Retina (tissue), 1 donor: Measurements from ENCODE around the gene DPP4.

Experiments used
- DNase-seq: peaks from one replicate; pipeline ENCODE4 v3.0.0-alpha.2; 2016

DPP4 gene

DNA sequence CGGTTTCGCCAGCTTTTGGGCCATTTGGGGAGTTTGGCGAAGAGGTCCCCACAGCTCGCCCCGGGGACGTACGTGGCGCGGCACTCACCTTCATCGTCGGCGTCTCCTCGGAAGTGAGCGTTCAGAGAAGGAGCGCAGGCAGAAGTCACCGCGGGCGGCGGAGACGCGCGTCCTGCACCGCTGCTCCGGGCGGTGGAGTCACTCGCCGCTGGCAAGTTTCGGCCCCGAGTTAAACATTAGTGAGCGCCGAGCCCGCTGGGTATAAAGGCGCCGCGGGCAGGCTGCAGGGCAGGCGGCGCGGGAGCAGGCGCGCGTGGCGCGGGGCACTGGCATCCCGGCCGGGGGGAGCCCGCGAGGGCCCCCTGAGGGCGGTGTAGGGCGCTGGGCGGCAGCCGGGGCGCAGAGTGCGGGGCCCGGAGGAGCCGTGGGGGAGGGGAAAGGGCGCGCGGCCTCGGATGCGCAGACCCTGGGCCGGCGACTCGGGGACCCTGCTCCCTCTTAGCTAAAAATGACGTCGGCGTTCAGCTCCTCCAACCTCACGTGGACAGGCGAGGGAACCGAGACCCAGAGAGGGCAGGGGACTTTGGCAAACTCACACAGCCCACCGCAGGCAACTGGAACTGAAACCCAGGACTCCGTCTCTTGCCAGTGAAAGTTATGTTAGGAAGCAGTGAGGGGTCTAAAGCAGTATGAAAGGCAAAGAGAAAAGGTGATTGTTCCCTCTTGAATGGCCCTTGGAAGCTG is at the start of gene DPP4:
TSS of gene DPP4 (minus strand) at position 328 of the 744 bp plus-strand sequence. CDS start at position 94, 234 bp downstream.
- peak; percentile 64 for DNase-seq

DNA sequence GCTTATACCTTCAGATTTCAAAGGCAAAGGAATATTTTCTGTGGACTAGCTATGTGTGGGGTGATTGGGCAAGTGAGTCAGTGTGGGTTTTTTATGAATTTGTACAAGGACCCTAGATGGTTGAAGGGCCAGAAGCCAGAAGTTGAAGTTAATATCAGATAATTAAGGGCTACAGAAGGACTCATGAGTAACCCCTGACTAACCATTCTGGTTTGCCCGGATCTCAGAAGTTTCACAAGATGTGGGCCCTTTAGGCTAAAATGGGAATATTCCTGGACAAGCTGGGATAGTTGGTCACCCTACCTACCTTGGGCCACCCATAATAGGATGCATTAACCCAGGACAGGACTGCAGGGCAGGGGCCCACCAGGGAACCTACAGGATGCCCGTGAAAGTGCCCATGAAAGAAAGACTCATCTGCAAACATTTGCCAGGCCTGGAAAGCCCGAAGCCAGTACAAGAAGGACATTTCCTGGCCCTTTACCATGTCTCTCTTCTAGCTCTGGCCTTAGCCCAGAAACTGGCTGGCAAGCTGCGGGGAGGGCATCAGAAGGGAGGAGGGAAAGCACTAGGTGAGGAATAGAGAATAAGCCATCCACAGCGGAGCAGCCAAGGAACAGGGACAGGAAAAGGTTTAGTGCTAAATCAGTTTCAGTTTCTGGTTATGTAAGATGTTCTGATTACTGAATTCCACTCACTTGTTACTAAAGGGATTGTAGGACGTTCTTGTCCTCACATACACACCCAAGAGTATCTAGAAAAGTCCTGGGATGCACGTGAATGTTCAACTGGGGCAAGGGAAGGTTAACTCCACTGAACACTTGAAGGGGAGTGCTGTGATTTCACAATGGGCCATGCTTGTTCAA is 44.4 kb upstream of the DPP4 start:
- DNase-seq = no peak

DNA sequence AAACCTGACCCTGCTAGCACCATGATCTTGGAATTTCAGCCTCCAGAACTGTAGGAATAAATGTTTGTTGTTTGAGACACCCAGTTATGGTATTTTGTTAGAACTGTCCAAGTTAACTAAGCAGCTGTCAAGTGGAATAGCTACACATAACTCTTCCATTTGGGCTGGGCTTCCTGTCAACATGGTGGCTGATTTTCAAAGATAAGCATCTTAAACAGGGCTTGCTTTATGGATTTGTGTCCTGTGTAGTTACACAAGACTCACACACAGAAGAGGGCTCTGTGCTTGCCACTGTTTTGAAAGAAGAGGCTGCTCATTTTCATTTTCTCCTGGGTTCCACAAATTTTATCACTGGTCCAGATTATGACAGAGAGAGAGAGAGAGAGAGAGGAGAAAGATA is 42.3 kb upstream of the DPP4 start:
- no peak for DNase-seq

DNA sequence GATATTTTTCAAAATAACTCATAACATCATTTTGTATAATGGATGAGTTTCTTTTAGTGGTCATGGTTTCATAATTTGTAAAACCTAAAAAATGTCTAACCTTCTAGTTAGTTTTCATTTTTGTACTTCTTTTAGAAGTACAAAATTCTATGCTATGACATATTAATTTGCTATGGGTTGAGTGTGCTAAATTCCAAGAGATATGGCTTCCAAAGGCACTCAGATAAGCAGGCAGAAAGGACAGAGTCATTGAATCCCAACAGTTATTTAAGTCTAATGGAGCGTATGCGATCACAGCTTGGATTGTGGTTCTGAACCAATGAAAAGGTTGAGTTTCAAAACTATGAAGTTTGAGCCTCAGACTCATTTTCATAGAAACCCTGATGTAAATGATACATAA is 41.1 kb upstream of the DPP4 start:
- no peak for DNase-seq

DNA sequence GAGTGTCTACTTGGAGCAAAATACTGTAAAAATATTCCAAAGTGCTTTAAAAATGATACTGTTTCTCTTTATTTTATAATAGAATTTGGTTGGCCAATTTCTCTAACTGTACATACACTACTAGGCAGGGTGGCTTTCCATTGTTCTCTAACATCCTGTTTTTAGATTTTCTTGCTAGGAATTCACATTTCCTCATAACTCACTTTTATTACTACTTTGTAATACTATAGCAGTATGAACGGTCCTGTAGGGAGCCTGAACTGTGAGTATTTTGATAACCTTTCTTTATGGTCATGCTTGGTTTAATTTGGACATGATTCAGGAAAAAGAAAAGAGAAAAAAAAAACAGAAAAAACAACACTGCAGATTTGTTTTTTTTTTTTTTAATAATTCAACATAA is 40.3 kb upstream of the DPP4 start:
- DNase-seq = no peak

DNA sequence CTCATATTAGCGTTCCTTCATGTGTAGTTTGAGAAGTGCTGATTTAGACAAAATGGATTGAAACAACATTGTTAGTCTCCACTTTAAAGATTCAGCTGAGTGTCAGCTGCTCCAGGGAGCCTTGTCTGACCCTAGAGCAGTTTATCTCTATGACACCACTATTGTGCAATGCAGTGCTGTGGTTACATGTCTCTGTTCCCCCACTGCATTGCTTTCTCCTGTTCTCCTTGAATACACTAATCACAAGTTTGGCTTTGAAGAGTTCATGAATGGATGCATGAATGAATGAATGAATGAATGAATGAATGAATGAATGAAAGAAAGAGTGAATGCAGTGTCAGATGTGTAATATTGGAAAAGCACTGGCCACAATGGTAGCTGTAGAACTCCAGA is 39.8 kb upstream of the DPP4 start:
- DNase-seq = no peak

DNA sequence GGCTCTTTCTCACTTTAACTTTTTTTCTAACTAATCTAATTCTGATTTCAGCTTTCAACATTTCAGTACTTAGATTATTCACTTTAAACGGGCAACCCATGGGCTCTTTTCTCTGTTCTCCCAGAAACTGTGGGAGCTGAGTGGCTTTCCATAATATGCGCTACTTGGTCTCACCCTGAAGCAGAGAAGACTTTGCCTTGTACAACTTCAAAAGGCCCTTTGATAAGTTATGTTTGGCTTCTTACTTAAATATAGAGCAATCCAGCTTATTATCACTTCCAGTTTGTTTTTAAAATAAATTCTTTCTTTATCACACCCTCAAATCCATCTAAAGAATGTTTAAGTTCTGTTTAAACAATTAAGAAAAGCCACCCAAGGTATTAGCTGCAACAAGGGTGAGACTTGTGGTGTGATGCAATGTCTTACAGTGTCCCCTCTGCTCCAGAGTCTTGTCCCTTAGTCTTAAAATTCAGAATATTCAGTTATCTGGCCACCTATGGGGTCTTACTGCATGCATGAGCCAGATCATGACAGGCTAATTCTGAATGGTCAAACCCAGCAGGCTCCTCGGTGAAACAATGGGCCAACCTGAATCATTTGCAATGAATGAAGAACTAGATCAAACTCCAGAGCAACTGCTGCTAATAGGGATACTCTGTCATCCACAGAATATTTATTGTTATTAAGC is 39.2 kb upstream of the DPP4 start:
- DNase-seq = no peak

DNA sequence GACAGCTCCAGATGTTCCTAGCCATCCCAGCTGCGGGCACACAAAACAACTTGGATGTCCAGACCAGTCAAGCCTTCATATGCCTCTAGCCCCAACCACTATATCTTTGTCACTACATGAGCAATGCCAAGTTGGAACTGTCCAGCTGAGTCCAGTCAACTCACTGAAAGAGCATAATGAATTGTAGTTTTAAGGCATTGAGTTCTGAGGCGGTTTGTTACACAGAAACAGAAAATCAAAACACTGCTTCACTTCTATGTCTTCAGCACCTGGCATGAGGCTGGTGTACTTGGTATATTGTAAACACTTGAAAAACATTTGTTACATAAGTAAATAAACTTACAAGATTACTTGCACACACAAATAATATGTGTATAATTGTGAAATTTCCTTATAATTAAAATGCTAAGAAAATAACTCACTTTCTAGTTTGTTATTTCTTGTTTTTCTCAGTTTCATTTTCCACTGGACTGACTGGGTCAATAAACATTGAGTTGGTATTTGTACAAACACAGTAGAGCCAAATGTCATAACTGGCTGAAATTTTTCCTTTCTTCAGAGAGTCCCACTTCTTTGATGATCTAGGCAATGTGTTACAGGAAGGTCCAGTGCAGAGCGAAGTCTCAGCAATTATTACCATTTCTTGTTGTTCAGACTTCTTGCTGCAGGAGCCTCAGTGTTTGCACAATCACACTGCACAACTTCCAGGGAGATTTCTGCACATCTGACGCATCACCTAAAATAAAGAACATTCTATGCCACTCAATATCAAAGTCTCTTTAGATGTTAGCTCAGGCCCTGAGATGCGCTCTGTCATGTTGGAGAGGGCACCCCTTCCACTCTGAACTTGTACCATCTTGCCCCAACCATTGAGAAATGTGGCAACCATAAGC is 38.2 kb upstream of the DPP4 start:
- DNase-seq = no peak

DNA sequence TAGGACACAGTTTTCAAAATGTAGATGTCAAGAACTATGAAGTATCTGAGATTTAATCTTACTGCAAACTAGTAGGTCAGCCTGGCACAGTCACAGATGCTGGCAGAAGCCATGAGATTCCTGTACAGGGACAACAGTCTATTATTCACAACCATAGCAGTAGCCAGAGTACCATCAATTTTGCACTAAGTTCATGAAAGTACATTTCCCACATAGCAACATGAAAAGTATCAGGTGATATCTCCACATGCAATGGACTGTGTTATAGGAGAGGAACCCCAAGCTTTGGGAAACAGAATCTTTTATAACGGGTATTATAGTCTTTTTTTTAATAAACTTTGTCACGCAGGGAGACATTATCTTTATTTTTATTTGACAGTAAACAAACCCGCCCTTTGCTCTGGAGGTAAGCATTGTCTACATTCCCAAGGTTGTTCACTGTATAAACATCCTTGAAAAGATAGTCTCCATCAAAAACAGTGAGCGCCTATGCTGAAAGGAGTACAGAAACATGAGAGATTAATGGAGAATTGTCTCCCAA is 33.4 kb upstream of the DPP4 start:
- DNase-seq = no peak

DNA sequence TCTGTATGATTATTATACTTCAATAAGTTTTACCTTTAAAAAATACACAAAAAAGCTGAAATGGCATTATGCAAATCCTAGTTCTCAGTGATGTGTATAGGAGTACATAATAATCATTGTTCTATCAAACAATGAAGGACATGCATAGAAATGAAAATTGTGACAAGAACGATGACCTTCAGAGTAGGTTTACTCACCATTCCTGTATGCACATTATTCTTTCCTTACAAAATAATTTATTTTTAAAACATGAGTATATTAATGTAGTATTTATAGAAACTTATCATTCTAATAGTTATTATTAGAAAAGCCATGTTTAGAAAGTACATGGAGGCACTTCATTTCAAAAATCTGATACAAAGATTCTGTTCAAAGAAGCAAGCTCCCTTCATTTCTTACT is 32.7 kb upstream of the DPP4 start:
- no peak for DNase-seq

DNA sequence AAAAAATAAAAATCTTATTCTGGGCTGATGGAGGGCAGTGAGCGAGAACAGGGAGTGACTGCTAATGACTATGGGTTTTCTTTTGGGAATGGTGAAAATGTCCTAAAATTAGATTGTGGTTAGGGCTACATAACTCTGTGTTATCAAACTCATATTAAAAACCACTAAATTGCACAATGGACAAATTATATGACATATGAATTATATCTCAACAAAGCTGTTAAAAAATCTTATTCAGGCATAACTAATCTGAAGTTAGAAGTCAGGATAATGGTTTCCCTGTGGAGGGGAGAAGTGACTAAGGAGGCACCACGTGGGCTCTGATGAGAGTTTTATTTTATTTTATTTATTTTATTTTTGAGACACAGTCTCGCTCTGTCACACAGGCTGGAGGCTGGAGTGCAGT is 32.1 kb upstream of the DPP4 start:
- DNase-seq = no peak

DNA sequence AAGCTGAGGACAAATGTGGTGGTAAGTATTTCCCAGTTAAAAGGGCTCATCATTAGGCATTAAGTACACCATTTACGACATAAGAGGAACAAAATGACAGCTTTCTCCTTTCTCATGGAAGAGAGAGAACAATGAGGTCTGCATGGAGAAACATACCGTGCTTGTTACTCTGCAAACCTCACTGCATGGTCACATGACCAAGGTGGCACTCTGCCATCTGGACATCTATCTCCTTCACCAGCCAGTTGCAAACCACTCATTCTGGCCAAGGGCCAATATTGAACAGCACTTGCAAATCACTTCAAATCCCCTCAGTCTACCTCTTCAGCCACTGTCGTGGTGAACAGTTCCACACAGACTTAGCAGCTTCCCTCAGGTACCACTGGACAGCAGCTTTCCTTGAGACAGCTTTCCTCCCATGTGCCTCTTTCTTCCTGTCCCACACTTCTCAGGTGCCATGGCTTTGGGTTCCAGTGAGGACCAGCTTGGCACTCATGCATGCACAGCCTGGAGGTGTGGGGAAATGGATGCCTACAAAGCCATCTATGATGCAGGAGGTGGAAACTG is 29.5 kb upstream of the DPP4 start:
- DNase-seq = no peak

DNA sequence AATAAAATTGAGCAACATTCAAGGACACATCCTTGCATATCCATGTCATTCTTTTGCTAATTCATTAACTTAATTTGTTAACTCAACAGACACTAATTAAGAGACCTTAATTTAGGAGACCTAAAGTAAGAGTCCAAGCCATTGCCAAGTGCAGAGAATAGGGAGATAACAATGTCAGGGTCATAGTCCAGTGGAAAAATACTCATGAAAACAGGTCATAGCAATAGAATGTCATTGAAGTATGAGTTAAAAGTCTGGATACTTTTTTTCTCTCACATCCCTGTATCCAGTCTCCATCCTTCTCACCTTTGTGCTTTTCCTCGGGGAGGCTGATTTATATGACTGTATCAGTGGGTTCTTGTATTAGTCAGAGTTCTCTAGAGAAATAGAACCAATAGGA is 26.6 kb upstream of the DPP4 start:
- no peak for DNase-seq

DNA sequence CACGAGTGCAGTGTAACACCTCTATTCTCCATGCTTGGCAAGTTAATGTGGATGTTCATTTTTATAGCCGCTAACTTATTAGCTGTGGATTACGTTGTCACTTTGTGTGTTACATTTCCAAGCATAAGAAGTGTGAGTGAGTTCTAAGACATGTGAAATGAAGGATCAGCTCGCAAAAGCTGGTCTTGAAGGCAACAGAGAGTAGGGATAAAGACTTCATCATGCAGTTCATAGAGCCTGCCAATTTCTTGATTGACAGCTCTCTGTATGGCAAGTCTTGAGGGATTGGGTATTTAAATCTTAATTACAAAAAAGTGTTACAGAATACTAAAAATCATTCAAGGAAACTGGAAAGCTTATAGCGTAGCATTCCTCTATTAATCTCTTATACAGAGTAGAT is 25.8 kb upstream of the DPP4 start:
- DNase-seq = no peak

DNA sequence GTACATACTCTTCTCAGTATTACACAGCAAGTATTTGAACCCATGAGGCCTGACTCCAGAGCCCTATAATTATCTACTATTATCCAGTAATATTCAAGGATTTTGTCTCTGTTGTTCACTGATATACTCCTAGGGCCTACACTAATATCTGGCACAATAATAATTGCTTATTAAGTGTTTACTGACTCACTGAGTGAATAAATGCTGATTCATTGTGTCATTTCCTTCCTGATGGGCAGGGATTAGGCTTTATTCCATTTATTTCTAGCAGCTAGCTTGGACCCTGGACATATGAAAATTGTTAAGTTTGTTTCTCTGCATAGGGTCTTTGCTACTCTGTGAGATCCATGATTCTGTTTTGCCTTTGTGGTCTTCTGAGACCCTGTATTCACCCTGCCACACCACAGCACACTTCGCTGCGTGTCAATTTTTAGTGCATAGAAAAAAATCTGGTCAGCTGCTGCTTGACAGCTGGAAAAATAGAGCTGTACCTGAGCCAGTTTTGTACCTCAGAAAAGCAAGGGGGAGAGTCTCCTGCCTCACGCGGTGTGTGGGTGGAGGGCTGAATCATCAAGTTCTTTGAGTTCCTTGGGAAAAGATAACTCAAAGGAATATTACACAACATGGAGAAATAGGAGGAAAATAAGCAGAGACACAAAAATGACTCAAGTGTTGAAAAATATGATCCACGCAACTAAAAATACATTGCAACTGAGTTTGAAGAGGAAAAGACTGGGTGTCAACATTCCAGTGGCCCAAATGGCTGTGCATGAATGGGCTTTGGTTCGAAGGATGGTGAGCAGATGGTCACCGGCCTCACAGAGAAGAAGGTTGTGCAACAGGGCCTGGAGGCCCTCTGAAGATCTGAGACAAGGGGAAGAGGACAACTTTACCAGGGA is 18.9 kb upstream of the DPP4 start:
- no peak for DNase-seq

DNA sequence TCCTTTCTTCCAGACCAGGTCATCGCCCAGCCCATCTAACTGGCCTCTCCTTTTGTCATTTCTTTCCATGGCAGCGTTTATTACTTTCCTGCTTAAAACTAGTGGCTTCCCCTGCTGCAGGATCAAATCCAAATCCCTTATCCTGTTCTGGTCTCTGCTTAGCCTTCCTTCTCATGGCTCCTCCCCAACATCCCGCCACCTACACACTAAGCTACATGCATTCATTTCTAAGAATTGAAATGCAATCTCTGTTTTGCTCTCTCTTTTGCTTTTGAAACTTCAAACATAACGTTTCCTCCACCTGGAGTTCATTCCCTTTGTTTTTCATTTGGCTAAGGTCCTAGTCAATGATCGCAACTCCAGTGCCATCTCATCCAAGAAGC is 18.0 kb upstream of the DPP4 start:
- DNase-seq = no peak

DNA sequence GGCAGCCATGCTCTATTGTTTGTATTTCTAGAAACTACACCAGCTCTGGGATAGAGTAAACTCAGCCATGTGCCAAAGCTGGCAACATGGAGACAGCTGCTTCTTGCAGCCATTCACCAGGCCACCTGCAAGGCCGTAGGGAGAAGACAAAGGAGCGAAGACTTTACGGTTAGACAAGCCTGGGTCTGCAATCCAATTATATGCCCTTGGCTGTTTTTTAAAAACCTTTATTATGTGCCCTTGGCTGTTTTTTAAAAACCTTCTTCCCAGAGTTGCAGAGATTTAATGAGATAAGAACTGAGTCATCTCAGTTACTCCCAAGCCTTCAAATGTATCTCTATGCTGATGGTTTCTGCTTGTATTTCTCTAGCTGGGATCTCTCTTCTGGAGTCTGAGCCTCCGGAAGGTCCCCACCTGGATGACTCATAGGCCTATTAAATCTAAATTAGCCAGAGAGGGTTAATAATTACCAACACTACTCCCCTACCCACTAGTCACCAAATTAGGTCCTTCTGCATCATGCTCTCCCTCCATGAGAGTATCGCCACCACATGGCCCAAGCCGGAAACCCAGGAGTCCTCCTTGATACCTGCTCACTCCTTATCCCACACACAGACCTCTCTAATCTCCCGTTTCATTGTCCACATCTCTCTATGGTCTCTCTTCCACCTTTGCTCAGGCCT is 17.5 kb upstream of the DPP4 start:
- no peak for DNase-seq

DNA sequence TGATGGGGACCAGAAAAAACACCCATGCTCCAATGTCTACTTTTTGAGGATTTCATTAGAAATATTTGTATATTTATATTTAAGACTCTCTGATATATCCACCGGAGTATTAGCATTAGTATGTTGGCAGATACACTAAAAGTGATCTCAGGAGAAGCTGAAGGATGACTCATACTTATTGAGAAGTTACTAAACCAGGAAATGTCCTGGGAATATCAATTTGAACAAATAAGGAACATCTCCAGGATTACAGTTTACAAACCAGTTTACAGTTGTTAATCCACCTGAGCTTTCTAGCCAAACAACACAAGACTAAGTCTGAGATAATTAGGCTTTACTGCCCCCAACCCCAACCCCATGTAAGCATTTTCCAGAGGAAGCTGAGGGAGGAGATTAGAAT is 16.1 kb upstream of the DPP4 start:
- DNase-seq = no peak

DNA sequence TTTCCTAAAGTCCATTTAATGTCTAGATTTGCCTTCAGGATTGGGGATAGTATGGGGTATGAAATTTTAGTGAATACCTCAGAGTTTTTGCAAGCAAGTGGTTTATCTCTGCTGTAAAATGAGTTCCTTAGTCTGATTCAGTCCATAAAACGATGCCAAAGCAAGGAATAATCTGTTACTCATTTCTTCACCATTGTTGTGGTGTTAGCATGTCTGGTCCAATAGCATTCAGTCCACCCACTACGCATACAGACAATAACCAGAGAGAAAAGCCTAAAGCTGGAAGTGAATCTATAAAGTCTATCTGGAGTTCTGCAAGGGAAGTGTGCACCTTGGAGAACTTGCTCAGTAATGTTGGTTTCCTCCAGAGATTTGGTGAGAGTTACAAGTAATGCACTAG is 12.9 kb upstream of the DPP4 start:
- DNase-seq = no peak
